ENCODE measurements around the gene FBL. TPM values are rescaled to one million over a fixed set of nuclear protein-coding genes. Genes with fewer than 3 reads are reported as not detected.

Gene FBL
- total and polyA plus RNA-seq, 2 of the 8 experiments (the other 6 are each of a cell fraction or from before 2014, with no cell fraction given) = 790 to 1,361 TPM

GRCh38 chr19:39870171-39870971, 24.2 kb upstream of the FBL start:
- Histone ChIP-seq H3K36me3 (ENCODE audit: control insufficient read depth in 2 of 4, insufficient read depth in 4 of 4, low read length in 3 of 4) (no peaks in the 10 kb centered on the region), H2BK120ac (replicated peaks; ENCODE audit: low read depth, low read length) (no peak overlapping the region), H4K5ac (ENCODE audit: insufficient read length, low read depth, low read length) (peak overlapping the region; percentile 29), H2BK15ac (ENCODE audit: low read length) (peak overlapping the region; percentile 19; the same call in 1 of the 2 replicates), H3K9ac (replicated peaks in 1 of 4; ENCODE audit: extremely low read depth in 1 of 4, low read depth in 3 of 4, low read length in 3 of 4) (no peak overlapping the region), H3K27ac (ENCODE audit: low read depth, low read length) (no peak overlapping the region), H3K9me3 (ENCODE audit: insufficient read depth in 2 of 2, low read depth in 1 of 2, low read length in 1 of 2) (no peaks in the 10 kb centered on the region), H4K20me1 (replicated peaks in 1 of 2; ENCODE audit: control insufficient read depth in 1 of 2, insufficient read depth in 2 of 2, low read length in 2 of 2) (no peaks in the 10 kb centered on the region), H3K56ac (replicated peaks; ENCODE audit: insufficient read length, low read depth, low read length) (no peak overlapping the region), H2BK20ac (ENCODE audit: low read length) (no peak overlapping the region), H3K27me3 (replicated peaks in 1 of 4; ENCODE audit: control insufficient read depth in 3 of 4, extremely low read depth in 1 of 4, insufficient read depth in 3 of 4, low read length in 3 of 4) (no peaks in the 10 kb centered on the region), H2BK5ac (ENCODE audit: low read depth, low read length) (peak overlapping the region; percentile 8; the same call in 1 of the 2 replicates), H2BK12ac (ENCODE audit: low read depth, low read length) (peak overlapping the region; percentile 80; the same call in 1 of the 2 replicates), H4K8ac (ENCODE audit: extremely low read depth, insufficient read depth, low read length) (peak overlapping the region; percentile 59; the same call in 1 of the 2 replicates), H3K4ac (replicated peaks; ENCODE audit: insufficient read length, low read depth, low read length) (no peak overlapping the region), H3K23me2 (ENCODE audit: low read depth, low read length) (no peaks in the 10 kb centered on the region), H3K4me2 (ENCODE audit: insufficient read depth in 1 of 2, low read depth in 2 of 2, low read length in 2 of 2) (peak overlapping the region; percentile 14 to 50; a peak in 3 of 4 replicates), H3K4me3 (ENCODE audit: extremely low read depth in 1 of 4, insufficient read depth in 2 of 4, low read depth in 3 of 4, low read length in 4 of 4) (no peak overlapping the region; a peak in 1 of 8 replicates), H4K91ac (replicated peaks; ENCODE audit: insufficient read length, low read length) (peak overlapping the region; percentile 61), H3K23ac (ENCODE audit: insufficient read length) (no peak overlapping the region), H3K79me2 (ENCODE audit: control insufficient read depth in 1 of 2, insufficient read depth in 2 of 2, low read length in 2 of 2) (no peaks in the 10 kb centered on the region), H3K18ac (ENCODE audit: extremely low read depth, low read length) (0 out of 2 replicates have a peak overlapping the region, but pooled peaks have one; percentile 15), H3K14ac (ENCODE audit: insufficient read length) (no peak overlapping the region), H3K79me1 (ENCODE audit: low read depth, low read length) (no peaks in the 10 kb centered on the region), H3K4me1 (replicated peaks in 1 of 4; ENCODE audit: control insufficient read depth in 3 of 4, insufficient read depth in 4 of 4, low read length in 3 of 4) (peaks cover 0 to 6% (median 4%) of the 10 kb centered on the region in 4 experiments; a peak in 4 of 7 replicates), H2AFZ (ENCODE audit: low read length) (peak overlapping the region; percentile 47), H2AK5ac (ENCODE audit: low read depth, low read length) (no peak overlapping the region)
- FAIRE-seq (peak; percentile 50), DNase-seq (ENCODE audit: low read depth in 1 of 2, low spot score in 2 of 2) (peak in 1 of 2 experiments; percentile 82)
- POLR2A ChIA-PET (ENCODE audit: partially characterized antibody) = interaction anchor here (1.1 kb wide), 1 partner anchor 108 kb away, joined by 4 read pairs; no protein-coding TSS in a partner anchor
- CTCF ChIA-PET (ENCODE audit: partially characterized antibody) = interaction anchor here (0.8 to 0.9 kb wide), 2 partner anchors 25 to 27 kb away, joined by 3 read pairs; no protein-coding TSS in a partner anchor
- 28% methylated on average over 13 of the region's 16 CpGs; no CpG with 5 or more reads in 1 of the 2 experiments for WGBS, 2 experiments (ENCODE audit: extremely low coverage in 1 of 2, insufficient coverage in 1 of 2, insufficient read length in 1 of 2, insufficient replicate concordance in 2 of 2, low coverage in 1 of 2, low lambda C conversion rate in 2 of 2, missing lambda C conversion rate in 1 of 2)
- TF ChIP-seq RNF2 (IDR thresholded peaks at IDR 0.05; ENCODE audit: borderline replicate concordance, low read depth, low read length, missing control alignments, poor library complexity, severe bottlenecking) (no peak), EP300 (IDR thresholded peaks at IDR 0.05; ENCODE audit: borderline replicate concordance in 1 of 2, low read depth in 2 of 2, low read length in 2 of 2) (peak in 1 of 2 experiments; percentile 11; a peak in 1 of 3 replicates), RAD21 (IDR thresholded peaks at IDR 0.05 in 1 of 2, conservative IDR thresholded peaks at IDR 0.05 in 1 of 2; ENCODE audit: low read depth in 2 of 2, low read length in 2 of 2) (no peak), MAFK (IDR thresholded peaks at IDR 0.05; ENCODE audit: low read depth, low read length) (no peak), USF2 (IDR thresholded peaks at IDR 0.05; ENCODE audit: low read length) (no peak), SRF (IDR thresholded peaks at IDR 0.05; ENCODE audit: low read depth, low read length) (no peak), CHD1 (IDR thresholded peaks at IDR 0.05; ENCODE audit: low read depth, low read length) (no peak), CREB1 (IDR thresholded peaks at IDR 0.05) (no peak), POU5F1 (IDR thresholded peaks at IDR 0.05; ENCODE audit: low read depth, low read length) (no peak), SP4 (IDR thresholded peaks at IDR 0.05; ENCODE audit: low read length) (no peak)
